H9 (cell line): ENCODE results near the gene CHDH. TPM values are rescaled to one million over a fixed set of nuclear protein-coding genes. Genes with fewer than 3 reads are reported as not detected.

Source experiments
- DNase-seq: peaks from one replicate; pipeline ENCODE4 v3.0.0-alpha.2; 2017
- H2AFZ ChIP-seq: one replicate; pipeline ENCODE4 v1.6.1; 2013; ENCODE audit warnings: mild to moderate bottlenecking, low read length, control low read depth, moderate library complexity
- H2AK5ac ChIP-seq: 2 replicates; pipeline ENCODE4 v1.6.1; 2013; ENCODE audit warnings: low read length, control low read depth, mixed read lengths; ENCODE audit not compliant: insufficient read length
- H2BK120ac ChIP-seq: one replicate; pipeline ENCODE4 v1.6.1; 2013; ENCODE audit warnings: low read depth, mild to moderate bottlenecking, low read length, control low read depth, inconsistent platforms; ENCODE audit not compliant: poor library complexity, severe bottlenecking
- H2BK12ac ChIP-seq: 2 replicates; pipeline ENCODE4 v1.6.1; 2013; ENCODE audit warnings: low read length, control low read depth, mixed read lengths, low read depth; ENCODE audit not compliant: insufficient read length
- H2BK15ac ChIP-seq: 2 replicates; pipeline ENCODE4 v1.6.1; 2013; ENCODE audit warnings: low read depth, low read length, control low read depth
- H2BK20ac ChIP-seq: one replicate; pipeline ENCODE4 v1.6.1; 2013; ENCODE audit warnings: low read depth, mild to moderate bottlenecking, low read length, control low read depth, inconsistent platforms; ENCODE audit not compliant: poor library complexity, severe bottlenecking
- H2BK5ac ChIP-seq: 2 replicates; pipeline ENCODE4 v1.6.1; 2013; ENCODE audit warnings: low read length, control low read depth, mixed read lengths; ENCODE audit not compliant: insufficient read length
- H3K14ac ChIP-seq: 2 replicates; pipeline ENCODE4 v1.6.1; 2013; ENCODE audit warnings: low read length, control low read depth; ENCODE audit not compliant: insufficient read depth
- H3K18ac ChIP-seq: 2 replicates; pipeline ENCODE4 v1.6.1; 2013; ENCODE audit warnings: low read depth, mild to moderate bottlenecking, mixed read lengths, low read length, control low read depth; ENCODE audit not compliant: insufficient read length
- H3K23ac ChIP-seq: 2 replicates; pipeline ENCODE4 v1.6.1; 2013; ENCODE audit warnings: low read length, control low read depth, mixed read lengths, low read depth; ENCODE audit not compliant: insufficient read length
- H3K23me2 ChIP-seq: 2 replicates; pipeline ENCODE4 v1.6.1; 2013; ENCODE audit warnings: low read depth, mild to moderate bottlenecking, mixed read lengths, low read length, control low read depth; ENCODE audit not compliant: insufficient read length, poor library complexity, severe bottlenecking
- H3K27ac ChIP-seq: 2 replicates; pipeline ENCODE4 v1.5.1; 2013; ENCODE audit warnings: low read length, control low read depth, mixed read lengths, low read depth; ENCODE audit not compliant: insufficient read length
- H3K27me3 ChIP-seq: 2 replicates; pipeline ENCODE4 v1.6.1; 2013; ENCODE audit warnings: low read length, control low read depth, inconsistent platforms; ENCODE audit not compliant: insufficient read depth
- H3K4ac ChIP-seq: 2 replicates; pipeline ENCODE4 v1.6.1; 2013; ENCODE audit warnings: low read depth, mild to moderate bottlenecking, control low read depth, inconsistent platforms, low read length, moderate library complexity
- H3K4me1 ChIP-seq: 2 replicates; pipeline ENCODE4 v1.6.1; 2013; ENCODE audit warnings: low read length, control low read depth, inconsistent platforms; ENCODE audit not compliant: insufficient read depth
- H3K4me2 ChIP-seq: 2 replicates; pipeline ENCODE4 v1.6.1; 2013; ENCODE audit warnings: low read length, control low read depth, mixed read lengths; ENCODE audit not compliant: insufficient read length, insufficient read depth
- H3K56ac ChIP-seq: 2 replicates; pipeline ENCODE4 v1.6.1; 2013; ENCODE audit warnings: low read depth, mild to moderate bottlenecking, mixed read lengths, low read length, control low read depth; ENCODE audit not compliant: insufficient read length
- H3K79me1 ChIP-seq: 2 replicates; pipeline ENCODE4 v1.6.1; 2013; ENCODE audit warnings: low read depth, mild to moderate bottlenecking, moderate library complexity, low read length, control low read depth, inconsistent platforms; ENCODE audit not compliant: insufficient read depth, poor library complexity, severe bottlenecking
- H3K79me2 ChIP-seq: 2 replicates; pipeline ENCODE4 v1.6.1; 2013; ENCODE audit warnings: low read length, control low read depth, inconsistent platforms; ENCODE audit not compliant: insufficient read depth
- H3K9ac ChIP-seq: 2 replicates; pipeline ENCODE4 v1.6.1; 2013; ENCODE audit warnings: low read length, control low read depth, mixed read lengths; ENCODE audit not compliant: insufficient read length; ENCODE audit errors: extremely low read depth
- H3K9me3 ChIP-seq: one replicate; pipeline ENCODE4 v1.6.1; 2013; ENCODE audit warnings: low read depth, low read length, inconsistent platforms; ENCODE audit not compliant: control insufficient read depth
- H3T11ph ChIP-seq: one replicate; pipeline ENCODE4 v1.6.1; 2013; ENCODE audit warnings: mild to moderate bottlenecking, low read length, control low read depth, inconsistent platforms
- H4K20me1 ChIP-seq: one replicate; pipeline ENCODE4 v1.6.1; 2013; ENCODE audit not compliant: control insufficient read depth, insufficient read length, insufficient read depth
- H4K5ac ChIP-seq: 2 replicates; pipeline ENCODE4 v1.6.1; 2013; ENCODE audit warnings: low read depth, mild to moderate bottlenecking, mixed read lengths, low read length, control low read depth; ENCODE audit not compliant: insufficient read length
- H4K8ac ChIP-seq: replicated peaks from 2 replicates; pipeline ENCODE4 v1.6.1; 2013; ENCODE audit warnings: low read length, control low read depth, mixed read lengths, low read depth; ENCODE audit not compliant: insufficient read length
- H4K91ac ChIP-seq: 2 replicates; pipeline ENCODE4 v1.6.1; 2013; ENCODE audit warnings: low read depth, mild to moderate bottlenecking, moderate library complexity, mixed read lengths, low read length, control low read depth; ENCODE audit not compliant: insufficient read length
- H3K27ac Mint-ChIP-seq, 3 experiments: 2 replicates in 2 of 3; 3 replicates in 1 of 3; pipeline ENCODE4 v1.8.0; 2020 to 2021; ENCODE audit warnings: mixed read lengths in 3 of 3, mild to moderate bottlenecking in 1 of 3, moderate library complexity in 1 of 3
- H3K27me3 Mint-ChIP-seq: 2 replicates; pipeline ENCODE4 v1.8.0; 2021; ENCODE audit warnings: low read depth, mild to moderate bottlenecking, moderate library complexity, mixed read lengths
- H3K36me3 Mint-ChIP-seq, 3 experiments: 2 replicates in 2 of 3; 3 replicates in 1 of 3; pipeline ENCODE4 v1.8.0; 2020 to 2021; ENCODE audit warnings: low read depth in 3 of 3, mixed read lengths in 3 of 3; ENCODE audit not compliant: insufficient read depth in 1 of 3
- H3K4me1 Mint-ChIP-seq, 2 experiments: 2 replicates each; pipeline ENCODE4 v1.8.0; 2020; ENCODE audit warnings: mixed read lengths in 2 of 2
- H3K4me3 Mint-ChIP-seq, 2 experiments: 2 replicates in 1 of 2; 3 replicates in 1 of 2; pipeline ENCODE4 v1.8.0; 2020 to 2021; ENCODE audit warnings: mild to moderate bottlenecking in 2 of 2, mixed read lengths in 2 of 2, moderate library complexity in 1 of 2
- H3K9me3 Mint-ChIP-seq, 2 experiments: 2 replicates in 1 of 2; 3 replicates in 1 of 2; pipeline ENCODE4 v1.8.0; 2020; ENCODE audit warnings: mild to moderate bottlenecking in 2 of 2, mixed read lengths in 2 of 2, moderate library complexity in 1 of 2
- WGBS: extraction: QIAGEN DNeasy Blood & Tissue Kit; methylation state at CpG from one replicate; pipeline ENCODE4 v1.1.7; 2013; ENCODE audit warnings: missing lambda C conversion rate, low lambda C conversion rate, mixed read lengths; ENCODE audit not compliant: insufficient read length; ENCODE audit errors: extremely low coverage; 5-methylcytosine and 5-hydroxymethylcytosine counted together
- total RNA-seq: library from RNA; stranded (reverse); gene quantifications from 2 replicates; pipeline ENCODE4 v1.2.1, GENCODE V29; 2021
- TF ChIP-seq, protein P1 (sequence below): fragments of 200-600 bp; sonication (generic); conservative IDR thresholded peaks from 3 replicates; pipeline ENCODE4 v1.8.0; 2021; ENCODE audit warnings: antibody characterized with exemption, mild to moderate bottlenecking

CHDH gene
- total RNA-seq, 1 experiment from 2014 or later = 11.0 TPM

GRCh38 chr3:53775834-53776251 is 70.4 kb downstream of the CHDH start:
- H3K27me3 ChIP-seq = no peaks in the 10 kb centered on the region
- H3K4me1 ChIP-seq = no peaks in the 10 kb centered on the region
- H3K9me3 ChIP-seq = no peaks in the 10 kb centered on the region
- H4K20me1 ChIP-seq = no peaks in the 10 kb centered on the region
- H3K23ac ChIP-seq = no peak overlapping the region
- peaks cover 27 to 34% of the 10 kb centered on the region in 2 experiments for H3K4me1 Mint-ChIP-seq
- no peak overlapping the region for H2BK5ac ChIP-seq
- H3K4me2 ChIP-seq = no peak overlapping the region
- no peak overlapping the region for H3K4me3 Mint-ChIP-seq
- H3K18ac ChIP-seq = no peak overlapping the region
- H2BK20ac ChIP-seq = no peak overlapping the region
- no peak overlapping the region for H4K5ac ChIP-seq
- H3K23me2 ChIP-seq = no peaks in the 10 kb centered on the region
- H3K79me1 ChIP-seq = no peaks in the 10 kb centered on the region
- H4K91ac ChIP-seq = no peak overlapping the region
- no peak overlapping the region for H3K9ac ChIP-seq
- no peak overlapping the region for H3K27ac Mint-ChIP-seq
- no peak overlapping the region for H3T11ph ChIP-seq
- no CpG with 5 or more reads among the region's 5 CpGs for WGBS
- H2BK15ac ChIP-seq = no peak overlapping the region
- TF ChIP-seq, protein P1, sequence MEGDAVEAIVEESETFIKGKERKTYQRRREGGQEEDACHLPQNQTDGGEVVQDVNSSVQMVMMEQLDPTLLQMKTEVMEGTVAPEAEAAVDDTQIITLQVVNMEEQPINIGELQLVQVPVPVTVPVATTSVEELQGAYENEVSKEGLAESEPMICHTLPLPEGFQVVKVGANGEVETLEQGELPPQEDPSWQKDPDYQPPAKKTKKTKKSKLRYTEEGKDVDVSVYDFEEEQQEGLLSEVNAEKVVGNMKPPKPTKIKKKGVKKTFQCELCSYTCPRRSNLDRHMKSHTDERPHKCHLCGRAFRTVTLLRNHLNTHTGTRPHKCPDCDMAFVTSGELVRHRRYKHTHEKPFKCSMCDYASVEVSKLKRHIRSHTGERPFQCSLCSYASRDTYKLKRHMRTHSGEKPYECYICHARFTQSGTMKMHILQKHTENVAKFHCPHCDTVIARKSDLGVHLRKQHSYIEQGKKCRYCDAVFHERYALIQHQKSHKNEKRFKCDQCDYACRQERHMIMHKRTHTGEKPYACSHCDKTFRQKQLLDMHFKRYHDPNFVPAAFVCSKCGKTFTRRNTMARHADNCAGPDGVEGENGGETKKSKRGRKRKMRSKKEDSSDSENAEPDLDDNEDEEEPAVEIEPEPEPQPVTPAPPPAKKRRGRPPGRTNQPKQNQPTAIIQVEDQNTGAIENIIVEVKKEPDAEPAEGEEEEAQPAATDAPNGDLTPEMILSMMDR = no peak
- no peak overlapping the region for H3K14ac ChIP-seq
- no peak overlapping the region for H2AFZ ChIP-seq
- DNase-seq = no peak
- no peaks in the 10 kb centered on the region for H3K79me2 ChIP-seq
- no peak overlapping the region for H4K8ac ChIP-seq
- peaks cover 3% of the 10 kb centered on the region; the same call in 1 of the 2 replicates for H3K27me3 Mint-ChIP-seq
- H3K4ac ChIP-seq = no peak overlapping the region
- no peak overlapping the region for H2AK5ac ChIP-seq
- H2BK120ac ChIP-seq = no peak overlapping the region
- no peak overlapping the region for H3K56ac ChIP-seq
- no peak overlapping the region for H3K27ac ChIP-seq
- no peak overlapping the region for H2BK12ac ChIP-seq
- H3K9me3 Mint-ChIP-seq = no peaks in the 10 kb centered on the region
- no peaks in the 10 kb centered on the region; a peak in 1 of 7 replicates for H3K36me3 Mint-ChIP-seq
